Tibial nerve (tissue), 4 donors: ENCODE measurements around the gene MTUS2.

Experiments used
- EP300 ChIP-seq, 2 donors: sonication (generic); formaldehyde crosslinking; IDR thresholded peaks; one replicate each; pipeline ENCODE4 v1.6.1; 2017; ENCODE audit warnings: antibody characterized with exemption in 2 of 2, mild to moderate bottlenecking in 1 of 2
- POLR2A ChIP-seq, 2 donors: fragments of 450-650 bp; IDR thresholded peaks; one replicate each; pipeline ENCODE4 v1.6.1; 2017; ENCODE audit warnings: antibody characterized with exemption in 2 of 2, mild to moderate bottlenecking in 2 of 2, moderate library complexity in 2 of 2
- TF ChIP-seq, protein P1 (sequence below), 5 experiments: fragments of 200-600 bp in 3 of 5; fragments of 450-650 bp in 2 of 5; sonication (generic) in 3 of 5; IDR thresholded peaks; one replicate each; pipeline ENCODE4 v1.5.1; 2016 to 2019; ENCODE audit warnings: antibody characterized with exemption in 5 of 5, mild to moderate bottlenecking in 3 of 5, moderate library complexity in 2 of 5

- TF ChIP-seq, protein P1, sequence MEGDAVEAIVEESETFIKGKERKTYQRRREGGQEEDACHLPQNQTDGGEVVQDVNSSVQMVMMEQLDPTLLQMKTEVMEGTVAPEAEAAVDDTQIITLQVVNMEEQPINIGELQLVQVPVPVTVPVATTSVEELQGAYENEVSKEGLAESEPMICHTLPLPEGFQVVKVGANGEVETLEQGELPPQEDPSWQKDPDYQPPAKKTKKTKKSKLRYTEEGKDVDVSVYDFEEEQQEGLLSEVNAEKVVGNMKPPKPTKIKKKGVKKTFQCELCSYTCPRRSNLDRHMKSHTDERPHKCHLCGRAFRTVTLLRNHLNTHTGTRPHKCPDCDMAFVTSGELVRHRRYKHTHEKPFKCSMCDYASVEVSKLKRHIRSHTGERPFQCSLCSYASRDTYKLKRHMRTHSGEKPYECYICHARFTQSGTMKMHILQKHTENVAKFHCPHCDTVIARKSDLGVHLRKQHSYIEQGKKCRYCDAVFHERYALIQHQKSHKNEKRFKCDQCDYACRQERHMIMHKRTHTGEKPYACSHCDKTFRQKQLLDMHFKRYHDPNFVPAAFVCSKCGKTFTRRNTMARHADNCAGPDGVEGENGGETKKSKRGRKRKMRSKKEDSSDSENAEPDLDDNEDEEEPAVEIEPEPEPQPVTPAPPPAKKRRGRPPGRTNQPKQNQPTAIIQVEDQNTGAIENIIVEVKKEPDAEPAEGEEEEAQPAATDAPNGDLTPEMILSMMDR (IDR thresholded peaks at IDR 0.05), result no peak
- no peak for TF ChIP-seq POLR2A (IDR thresholded peaks at IDR 0.05)
- TF ChIP-seq EP300 (IDR thresholded peaks at IDR 0.05), result no peak
Measured at GRCh38 chr13:29046588-29046987, 226.4 kb downstream of the MTUS2 start.
